ENCODE measurements around the gene ABCG8. TPM values are rescaled to one million over a fixed set of nuclear protein-coding genes. Genes with fewer than 3 reads are reported as not detected.

Gene ABCG8
- total RNA-seq, result 121 TPM

- DNase-seq (ENCODE audit: low spot score), result peak; percentile 97
Observed at GRCh38 chr2:43838560-43839267, at the start of gene ABCG8, which contains the start of gene ABCG5. Gene ABCG8, plus strand, starts transcription at chr2:43838971. Its CDS starts 83 bp downstream, at chr2:43839054. Gene ABCG5, minus strand, starts transcription at chr2:43838839. Its CDS starts 160 bp downstream, at chr2:43838679.

GRCh38 chr2:43790147-43790546, 48.6 kb upstream of the ABCG8 start:
- no peak for ATAC-seq
- DNase-seq (ENCODE audit: low spot score), result no peak

More at GRCh38 chr2:43838560-43839267, at the start of gene ABCG8, which contains the start of gene ABCG5:
- ATAC-seq, result peak; percentile 72

- DNase-seq (ENCODE audit: low spot score), result no peak
- ATAC-seq, result peak; percentile 31
Observed at GRCh38 chr2:43791035-43791765, 47.6 kb upstream of the ABCG8 start.

- no peak for ATAC-seq
- no peak for DNase-seq (ENCODE audit: low spot score)
Observed at GRCh38 chr2:43792653-43793052, 46.1 kb upstream of the ABCG8 start.

- no peak for ATAC-seq
- no peak for DNase-seq (ENCODE audit: low spot score)
Observed at GRCh38 chr2:43794956-43795355, 43.8 kb upstream of the ABCG8 start.

- DNase-seq (ENCODE audit: low spot score) (no peak), ATAC-seq (no peak)
Observed at GRCh38 chr2:43796206-43796605, 42.6 kb upstream of the ABCG8 start.

- ATAC-seq (peak; percentile 77), DNase-seq (ENCODE audit: low spot score) (no peak)
Observed at GRCh38 chr2:43798300-43798699, 40.5 kb upstream of the ABCG8 start.

- ATAC-seq, result no peak
- DNase-seq (ENCODE audit: low spot score), result no peak
Observed at GRCh38 chr2:43800894-43801293, 37.9 kb upstream of the ABCG8 start.

- DNase-seq (ENCODE audit: low spot score) (no peak), ATAC-seq (peak; percentile 65)
Observed at GRCh38 chr2:43802135-43802534, 36.6 kb upstream of the ABCG8 start.

GRCh38 chr2:43803113-43803512, 35.7 kb upstream of the ABCG8 start:
- ATAC-seq (no peak), DNase-seq (ENCODE audit: low spot score) (no peak)

- ATAC-seq (peak; percentile 47), DNase-seq (ENCODE audit: low spot score) (no peak)
Observed at GRCh38 chr2:43806719-43807031, 32.1 kb upstream of the ABCG8 start.

- ATAC-seq, result no peak
Observed at GRCh38 chr2:43810452-43810851, 28.3 kb upstream of the ABCG8 start.

GRCh38 chr2:43810888-43811287, 27.9 kb upstream of the ABCG8 start:
- DNase-seq (ENCODE audit: low spot score) (no peak), ATAC-seq (no peak)

More at GRCh38 chr2:43810452-43810851, 28.3 kb upstream of the ABCG8 start:
- DNase-seq (ENCODE audit: low spot score), result no peak

- no peak for DNase-seq (ENCODE audit: low spot score)
- ATAC-seq, result no peak
Observed at GRCh38 chr2:43812006-43812405, 26.8 kb upstream of the ABCG8 start.

- DNase-seq (ENCODE audit: low spot score), result no peak
- ATAC-seq, result no peak
Observed at GRCh38 chr2:43812947-43813346, 25.8 kb upstream of the ABCG8 start.

- ATAC-seq (no peak), DNase-seq (ENCODE audit: low spot score) (no peak)
Observed at GRCh38 chr2:43814711-43815110, 24.1 kb upstream of the ABCG8 start.

- ATAC-seq (no peak), DNase-seq (ENCODE audit: low spot score) (no peak)
Observed at GRCh38 chr2:43818761-43819160, 20.0 kb upstream of the ABCG8 start.

- ATAC-seq (peak; percentile 38), DNase-seq (ENCODE audit: low spot score) (no peak)
Observed at GRCh38 chr2:43819491-43820163, 19.1 kb upstream of the ABCG8 start.

- ATAC-seq (no peak), DNase-seq (ENCODE audit: low spot score) (no peak)
Observed at GRCh38 chr2:43822839-43823238, 15.9 kb upstream of the ABCG8 start.

- no peak for ATAC-seq
- no peak for DNase-seq (ENCODE audit: low spot score)
Observed at GRCh38 chr2:43823751-43824150, 15.0 kb upstream of the ABCG8 start.

- DNase-seq (ENCODE audit: low spot score) (no peak), ATAC-seq (peak; percentile 57)
Observed at GRCh38 chr2:43824512-43824911, 14.3 kb upstream of the ABCG8 start.
